ENCODE measurements around the gene PRIM2. TPM values are rescaled to one million over a fixed set of nuclear protein-coding genes. Genes with fewer than 3 reads are reported as not detected.
A peak's percentile ranks its signal among the peaks of the same experiment; 100 is the strongest.

The PRIM2 gene
- 96.1 and 98.4 TPM in 2 replicates for total RNA-seq (2013; cell fraction: nucleolus; rRNA removed)
- total RNA-seq (2014; rRNA removed) = 31.1 and 37.9 TPM in 2 replicates
- total RNA-seq (2014; rRNA removed; fragmentation: Illumina TruSeq; extraction: Trizol) = 38.6 and 40.1 TPM in 2 replicates
- total RNA-seq (2021) = 23.1 and 25.0 TPM in 2 replicates
- 13.4 TPM for polyA plus RNA-seq (2011; ENCODE audit: low read depth)
- polyA plus RNA-seq (2011; rRNA removed) = 24.6 and 37.0 TPM in 2 replicates
- 11.7 and 16.1 TPM in 2 replicates for polyA plus RNA-seq (2011; cell fraction: cytosol; rRNA removed)
- 11.6 and 17.2 TPM in 2 replicates for polyA plus RNA-seq (2011; cell fraction: nucleus; rRNA removed)
- polyA plus RNA-seq (2012) = 10.9 and 14.0 TPM in 2 replicates
- 26.7 and 33.1 TPM in 2 replicates for polyA plus RNA-seq (2014; fragmentation: Illumina TruSeq; extraction: Trizol)
- 10 to 100 TPM; 13.2 to 18.6 TPM for polyA plus RNA-seq (2014; fragmentation: Nextera tagmentation; extraction: Ambion mirVana)
- 15.2 and 17.7 TPM in 2 replicates for polyA plus RNA-seq (2014; rRNA removed)
- polyA plus RNA-seq (2016; fragmentation: Nextera tagmentation; extraction: Ambion mirVana) = 10 to 100 TPM; 25.2 to 26.5 TPM
- polyA minus RNA-seq (2011; rRNA and poly(A)+ RNA removed) = 42.6 and 44.5 TPM in 2 replicates
- polyA minus RNA-seq (2011; cell fraction: cytosol; rRNA and poly(A)+ RNA removed) = 14.2 and 17.9 TPM in 2 replicates
- polyA minus RNA-seq (2011; cell fraction: nucleus; rRNA and poly(A)+ RNA removed) = 47.8 and 80.0 TPM in 2 replicates
- percentile 69 among the genes with signal in this experiment for Bru-seq, nascent RNA
- BruChase-seq, experiment 1, labeled RNA remaining after a 6-hour chase = percentile 62 among the genes with signal in this experiment
- BruChase-seq, experiment 2, labeled RNA remaining after a 2-hour chase = percentile 64 among the genes with signal in this experiment
- long read RNA-seq, experiment 1, transcript PRIM2-207 (14 exons, 2,308 nt) = major isoform, 17 of 27 reads
- long read RNA-seq, experiment 1, partial matches to known transcripts = 3 of 27 reads
- long read RNA-seq, experiment 1, other reads (novel, unspliced or antisense) = 7 of 27 reads
- long read RNA-seq, experiment 2, transcript PRIM2-207 (14 exons, 2,308 nt) = major isoform, 203 of 269 reads
- long read RNA-seq, experiment 2, partial matches to known transcripts = 9 of 269 reads
- long read RNA-seq, experiment 2, other reads (novel, unspliced or antisense) = 54 of 269 reads

DNA sequence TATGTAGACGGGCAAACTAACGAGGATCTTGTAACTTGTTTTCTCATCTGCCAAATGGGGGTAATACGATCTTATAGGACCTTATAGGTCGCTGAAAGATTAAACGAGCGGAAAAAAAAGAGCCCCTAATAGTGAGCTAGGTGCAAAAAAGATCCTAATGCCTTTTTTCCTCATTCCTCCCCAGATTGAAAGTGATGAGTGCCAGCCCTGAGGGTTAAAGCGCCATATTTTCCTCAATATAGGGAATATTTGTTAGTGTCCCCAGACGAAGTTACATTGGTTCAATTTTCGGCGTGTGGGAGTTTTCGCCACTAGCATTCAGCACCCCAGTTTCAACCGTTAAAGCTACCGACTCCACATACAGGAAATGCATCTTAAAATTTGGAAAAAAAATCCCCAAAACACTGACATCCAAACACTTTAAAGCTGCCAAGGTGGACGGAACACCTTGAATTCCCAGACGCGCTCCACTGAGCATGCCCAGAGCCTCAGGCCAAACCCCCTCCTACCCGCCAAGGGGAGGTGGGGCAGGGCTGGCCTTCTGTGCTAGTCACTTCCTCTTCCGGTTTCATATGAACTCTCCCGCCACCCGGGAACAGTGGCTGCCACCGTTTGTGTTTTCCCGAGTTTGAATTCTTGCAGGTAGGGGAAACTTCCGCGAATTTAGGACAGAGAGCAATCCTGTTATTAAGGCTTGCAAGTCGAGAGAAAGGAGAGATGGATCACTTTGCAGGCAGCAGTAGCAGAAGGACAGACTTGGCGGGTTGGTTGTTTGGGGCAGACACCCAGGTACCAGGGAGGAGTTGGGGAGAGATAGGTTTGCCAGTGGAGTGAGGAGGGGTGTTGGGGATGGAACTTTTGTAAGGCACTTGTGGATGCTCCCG, at the start of gene PRIM2:
TSS of gene PRIM2 (plus strand) at position 571 of the 884 bp plus-strand sequence. CDS start 816 bp downstream, outside the sequence.
- no peaks in the 10 kb centered on the region for H3K27me3 ChIP-seq (replicated peaks in 1 of 2; ENCODE audit: control insufficient read depth in 2 of 2, insufficient read depth in 2 of 2, low read length in 1 of 2)
- H4K20me1 ChIP-seq (ENCODE audit: control insufficient read depth, insufficient read depth) = no peaks in the 10 kb centered on the region
- in situ Hi-C loops (cut with MboI) (loop anchor here (5.0 to 10.0 kb wide), 3 partner anchors 143 to 410 kb away; partner anchors contain the start of gene BAG2), intact Hi-C loops (cut with micrococcal nuclease; ENCODE audit: unreplicated experiment) (loop anchor here (2.0 to 5.0 kb wide), 7 partner anchors 97 to 680 kb away; partner anchors contain the start of genes BAG2 and BEND6)
- H3K27ac ChIP-seq (ENCODE audit: control insufficient read depth, insufficient read depth) = peak within 1 kb of the TSS; percentile 71
- no TSS peak for BruUV-seq (replicated peaks)
- H3K4me3 ChIP-seq = peak within 1 kb of the TSS; percentile 98
- peak within 1 kb of the TSS; percentile 86 for H3K9ac ChIP-seq (ENCODE audit: control insufficient read depth, insufficient read depth, low read length)
- peak within 1 kb of the TSS; percentile 98 for H2AFZ ChIP-seq (ENCODE audit: control insufficient read depth, low read depth, low read length)
- ChIA-PET RAD21 (ENCODE audit: unreplicated experiment) (interaction anchor here (0.6 to 5.2 kb wide), 23 partner anchors 44 to 605 kb away, joined by 3 to 44 read pairs (median 4); partner anchors contain the start of genes BAG2, BEND6, KIAA1586 and RAB23), SMC1A (ENCODE audit: uncharacterized antibody, unreplicated experiment) (interaction anchor here (0.6 to 4.7 kb wide), 21 partner anchors 12 to 607 kb away, joined by 3 to 89 read pairs (median 3); partner anchors contain the start of genes BEND6 and RAB23), POLR2A (interaction anchor here (0.9 to 1.4 kb wide), 4 partner anchors 96 to 425 kb away, joined by 3 to 4 read pairs (median 3); partner anchors contain the start of gene BAG2), CTCF (interaction anchor here (0.7 to 6.4 kb wide), 30 partner anchors 10 to 952 kb away, joined by 3 to 200 read pairs (median 4); partner anchors contain the start of genes BEND6 and RAB23)
- peak within 1 kb of the TSS; percentile 90 for H3K4me2 ChIP-seq (ENCODE audit: control insufficient read depth, insufficient read depth)
- H3K36me3 ChIP-seq (ENCODE audit: control insufficient read depth in 2 of 2, insufficient read depth in 2 of 2, low read length in 1 of 2) = peaks cover 0 to 7% of the 10 kb centered on the region in 2 experiments; a peak in 2 of 4 replicates
- H3K4me1 ChIP-seq (ENCODE audit: control insufficient read depth, insufficient read depth, low read length) = peaks cover 8% of the 10 kb centered on the region; the same call in 1 of the 2 replicates
- H3K79me2 ChIP-seq (ENCODE audit: control insufficient read depth, insufficient read depth, low read length) = peaks cover 23% of the 10 kb centered on the region
- peak; percentile 81 for FAIRE-seq
- DNase-seq (ENCODE audit: low read depth, low spot score) = peak; percentile 51
- 1% methylated on average over 27 of the region's 27 CpGs for WGBS (ENCODE audit: insufficient coverage, insufficient replicate concordance, low lambda C conversion rate, missing lambda C conversion rate)
- H3K9me3 ChIP-seq (replicated peaks; ENCODE audit: control insufficient read depth, insufficient read depth, low read length) = no peaks in the 10 kb centered on the region; the same call in 2 of the 3 replicates
- ATAC-seq = peak; percentile 94
- 0 out of 2 replicates have a peak, but pooled peaks have one; percentile 51 for TF ChIP-seq TCF12 (IDR thresholded peaks at IDR 0.05; ENCODE audit: low read depth, low read length)
- TF ChIP-seq LARP7 (IDR thresholded peaks at IDR 0.05) = peak; percentile 21; the same call in 1 of the 2 replicates
- TF ChIP-seq, protein P1, sequence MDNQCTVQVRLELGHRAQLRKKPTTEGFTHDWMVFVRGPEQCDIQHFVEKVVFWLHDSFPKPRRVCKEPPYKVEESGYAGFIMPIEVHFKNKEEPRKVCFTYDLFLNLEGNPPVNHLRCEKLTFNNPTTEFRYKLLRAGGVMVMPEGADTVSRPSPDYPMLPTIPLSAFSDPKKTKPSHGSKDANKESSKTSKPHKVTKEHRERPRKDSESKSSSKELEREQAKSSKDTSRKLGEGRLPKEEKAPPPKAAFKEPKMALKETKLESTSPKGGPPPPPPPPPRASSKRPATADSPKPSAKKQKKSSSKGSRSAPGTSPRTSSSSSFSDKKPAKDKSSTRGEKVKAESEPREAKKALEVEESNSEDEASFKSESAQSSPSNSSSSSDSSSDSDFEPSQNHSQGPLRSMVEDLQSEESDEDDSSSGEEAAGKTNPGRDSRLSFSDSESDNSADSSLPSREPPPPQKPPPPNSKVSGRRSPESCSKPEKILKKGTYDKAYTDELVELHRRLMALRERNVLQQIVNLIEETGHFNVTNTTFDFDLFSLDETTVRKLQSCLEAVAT (IDR thresholded peaks at IDR 0.05) = peak; percentile 64; the same call in 1 of the 2 replicates
- peak; percentile 82; the same call in 1 of the 2 replicates for TF ChIP-seq NKRF (conservative IDR thresholded peaks at IDR 0.05)
- peak; percentile 91 for TF ChIP-seq SPI1 (IDR thresholded peaks at IDR 0.05; ENCODE audit: borderline replicate concordance, insufficient read depth, low read depth, low read length)
- TF ChIP-seq, protein P2, sequence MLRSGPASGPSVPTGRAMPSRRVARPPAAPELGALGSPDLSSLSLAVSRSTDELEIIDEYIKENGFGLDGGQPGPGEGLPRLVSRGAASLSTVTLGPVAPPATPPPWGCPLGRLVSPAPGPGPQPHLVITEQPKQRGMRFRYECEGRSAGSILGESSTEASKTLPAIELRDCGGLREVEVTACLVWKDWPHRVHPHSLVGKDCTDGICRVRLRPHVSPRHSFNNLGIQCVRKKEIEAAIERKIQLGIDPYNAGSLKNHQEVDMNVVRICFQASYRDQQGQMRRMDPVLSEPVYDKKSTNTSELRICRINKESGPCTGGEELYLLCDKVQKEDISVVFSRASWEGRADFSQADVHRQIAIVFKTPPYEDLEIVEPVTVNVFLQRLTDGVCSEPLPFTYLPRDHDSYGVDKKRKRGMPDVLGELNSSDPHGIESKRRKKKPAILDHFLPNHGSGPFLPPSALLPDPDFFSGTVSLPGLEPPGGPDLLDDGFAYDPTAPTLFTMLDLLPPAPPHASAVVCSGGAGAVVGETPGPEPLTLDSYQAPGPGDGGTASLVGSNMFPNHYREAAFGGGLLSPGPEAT (IDR thresholded peaks at IDR 0.05; ENCODE audit: low read depth) = peak; percentile 72; the same call in 1 of the 2 replicates
- TF ChIP-seq ZNF274 (IDR thresholded peaks at IDR 0.05; ENCODE audit: insufficient read depth, insufficient read length) = no peak
- TF ChIP-seq, protein P3, sequence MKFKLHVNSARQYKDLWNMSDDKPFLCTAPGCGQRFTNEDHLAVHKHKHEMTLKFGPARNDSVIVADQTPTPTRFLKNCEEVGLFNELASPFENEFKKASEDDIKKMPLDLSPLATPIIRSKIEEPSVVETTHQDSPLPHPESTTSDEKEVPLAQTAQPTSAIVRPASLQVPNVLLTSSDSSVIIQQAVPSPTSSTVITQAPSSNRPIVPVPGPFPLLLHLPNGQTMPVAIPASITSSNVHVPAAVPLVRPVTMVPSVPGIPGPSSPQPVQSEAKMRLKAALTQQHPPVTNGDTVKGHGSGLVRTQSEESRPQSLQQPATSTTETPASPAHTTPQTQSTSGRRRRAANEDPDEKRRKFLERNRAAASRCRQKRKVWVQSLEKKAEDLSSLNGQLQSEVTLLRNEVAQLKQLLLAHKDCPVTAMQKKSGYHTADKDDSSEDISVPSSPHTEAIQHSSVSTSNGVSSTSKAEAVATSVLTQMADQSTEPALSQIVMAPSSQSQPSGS (IDR thresholded peaks at IDR 0.05; ENCODE audit: low read length) = no peak
- peak; percentile 69 for TF ChIP-seq NRF1 (conservative IDR thresholded peaks at IDR 0.05; ENCODE audit: low read depth, low read length)
